Gastrocnemius medialis (tissue), 4 donors: Measurements from ENCODE around the gene BMPR1A. TPM values are rescaled to one million over a fixed set of nuclear protein-coding genes. Genes with fewer than 3 reads are reported as not detected.

Experiments
- ATAC-seq, 2 donors: fragments of 150-250 bp; one replicate each; pipeline ENCODE4 v1.9.1; 2016
- DNase-seq, 2 donors: peaks; one replicate each; pipeline ENCODE4 v3.0.0-alpha.2; 2019
- H3K27ac ChIP-seq, 4 donors: fragments of 200-600 bp; sonication (generic); 1 replicate in 1 of 4; 2 replicates in 3 of 4; pipeline ENCODE4 v1.5.1; 2016 to 2018; ENCODE audit warnings: mild to moderate bottlenecking in 2 of 4, moderate library complexity in 1 of 4
- H3K27me3 ChIP-seq, 3 donors: fragments of 200-600 bp; sonication (generic) in 2 of 3; 1 replicate in 1 of 3; 2 replicates in 2 of 3; pipeline versions ENCODE4 v1.5.1 to v1.6.0; 2016 to 2019; ENCODE audit warnings: mild to moderate bottlenecking in 1 of 3, moderate library complexity in 1 of 3
- H3K36me3 ChIP-seq, 2 donors: fragments of 200-600 bp; sonication (generic) in 1 of 2; one replicate each; pipeline ENCODE4 v1.5.1; 2017 to 2018
- H3K4me1 ChIP-seq, 2 donors: fragments of 200-600 bp; sonication (generic) in 1 of 2; one replicate each; pipeline ENCODE4 v1.5.1; 2016 to 2017; ENCODE audit warnings: mild to moderate bottlenecking in 2 of 2
- H3K4me3 ChIP-seq, 4 donors: fragments of 200-600 bp; sonication (generic) in 3 of 4; 1 replicate in 1 of 4; 2 replicates in 3 of 4; pipeline ENCODE4 v1.5.1; 2016 to 2019; ENCODE audit warnings: mild to moderate bottlenecking in 2 of 4
- H3K9me3 ChIP-seq, 3 donors: fragments of 200-600 bp; sonication (generic) in 2 of 3; 1 replicate in 1 of 3; 2 replicates in 2 of 3; pipeline ENCODE4 v1.5.1; 2016 to 2019
- CTCF ChIP-seq, 5 experiments: fragments of 450-650 bp in 3 of 5; fragments of 200-600 bp in 2 of 5; sonication (generic) in 2 of 5; IDR thresholded peaks in 4 of 5; conservative IDR thresholded peaks in 1 of 5; 1 replicate in 4 of 5; 2 replicates in 1 of 5; pipeline ENCODE4 v1.5.1; 2016 to 2019; ENCODE audit warnings: antibody characterized with exemption in 5 of 5, mild to moderate bottlenecking in 3 of 5, moderate library complexity in 3 of 5
- POLR2A ChIP-seq, 2 donors: fragments of 450-650 bp; IDR thresholded peaks; one replicate each; pipeline ENCODE4 v1.6.1; 2017; ENCODE audit warnings: antibody characterized with exemption in 2 of 2, mild to moderate bottlenecking in 2 of 2, moderate library complexity in 2 of 2
- in situ Hi-C, 4 donors: fragments of 200-750 bp; cut with MboI; loops; one replicate each; pipeline versions ENCODE4 v1.15.0 to v1.8.0; 2017; ENCODE audit warnings: low sequenced_read_pairs in 4 of 4
- intact Hi-C: fragments of 100-400 bp; cut with DNase I; formaldehyde crosslinking; loops from one replicate; pipeline ENCODE4 v1.15.1; 2023; ENCODE audit warnings: low total_unique reads
- total RNA-seq, 4 donors: library from RNA; depleted of rRNA; stranded (reverse); fragments of >200 nt; gene quantifications; one replicate each; pipeline versions ENCODE4 v1.1.0 to v1.2.3, GENCODE V29; 2016

BMPR1A gene
- total RNA-seq, 4 donors from 2014 or later, result 16.4 to 22.7 (median 18.0) TPM

GRCh38 chr10:86965986-86966654 lies 209.7 kb downstream of the BMPR1A start:
- no peaks in the 10 kb centered on the region for H3K36me3 ChIP-seq
- peaks cover 29 to 37% of the 10 kb centered on the region in 2 donors for H3K4me1 ChIP-seq
- in situ Hi-C loops (no loop called here), intact Hi-C loops (loop anchor here (1.0 to 5.0 kb wide), 2 partner anchors 27 to 279 kb away; no protein-coding TSS in a partner anchor)
- no peak overlapping the region for H3K4me3 ChIP-seq
- H3K27ac ChIP-seq, result peak overlapping the region in 3 of 4 donors; percentile 49 to 98 (median 90)
- no peaks in the 10 kb centered on the region for H3K9me3 ChIP-seq
- no peak for ATAC-seq
- no peak for TF ChIP-seq POLR2A (IDR thresholded peaks at IDR 0.05)
- TF ChIP-seq CTCF (IDR thresholded peaks at IDR 0.05 in 4 of 5, conservative IDR thresholded peaks at IDR 0.05 in 1 of 5), result no peak
- DNase-seq, result no peak
- H3K27me3 ChIP-seq, result no peaks in the 10 kb centered on the region

GRCh38 chr10:86967481-86967941 lies 211.1 kb downstream of the BMPR1A start:
- H3K4me1 ChIP-seq, result peaks cover 32 to 42% of the 10 kb centered on the region in 2 donors

GRCh38 chr10:86968271-86968993 lies 212.0 kb downstream of the BMPR1A start, which contains the start of gene ADIRF:
Gene ADIRF, plus strand, starts transcription at chr10:86968482. Its CDS starts 63 bp downstream, at chr10:86968545.
- H3K27me3 ChIP-seq, result no peaks in the 10 kb centered on the region
- peaks cover 32 to 42% of the 10 kb centered on the region in 2 donors for H3K4me1 ChIP-seq
- peak within 1 kb of the TSS; percentile 62 to 87 (median 74) for H3K4me3 ChIP-seq
- no peaks in the 10 kb centered on the region for H3K9me3 ChIP-seq
- intact Hi-C loops, result loop anchor here (5.0 kb wide), 1 partner anchor 281 kb away; no protein-coding TSS in a partner anchor
- in situ Hi-C loops, result no loop called here
- H3K36me3 ChIP-seq, result no peaks in the 10 kb centered on the region
- ATAC-seq, result no peak
- peak in 1 of 2 donors; percentile 44 for DNase-seq
- peak within 1 kb of the TSS; percentile 90 to 98 (median 96) for H3K27ac ChIP-seq
- TF ChIP-seq CTCF (IDR thresholded peaks at IDR 0.05 in 4 of 5, conservative IDR thresholded peaks at IDR 0.05 in 1 of 5), result no peak
- TF ChIP-seq POLR2A (IDR thresholded peaks at IDR 0.05), result peak in 1 of 2 donors; percentile 13

More at GRCh38 chr10:86967481-86967941, 211.1 kb downstream of the BMPR1A start:
- Histone ChIP-seq H3K27me3 (no peaks in the 10 kb centered on the region), H3K27ac (peak overlapping the region; percentile 90 to 98 (median 96)), H3K36me3 (no peaks in the 10 kb centered on the region), H3K4me3 (peak overlapping the region; percentile 62 to 87 (median 74)), H3K9me3 (no peaks in the 10 kb centered on the region)
- ATAC-seq, result no peak
- TF ChIP-seq POLR2A (IDR thresholded peaks at IDR 0.05) (no peak), CTCF (IDR thresholded peaks at IDR 0.05 in 4 of 5, conservative IDR thresholded peaks at IDR 0.05 in 1 of 5) (no peak)
- in situ Hi-C loops (no loop called here), intact Hi-C loops (loop anchor here (5.0 kb wide), 1 partner anchor 280 kb away; no protein-coding TSS in a partner anchor)
- DNase-seq, result peak in 1 of 2 donors; percentile 14

GRCh38 chr10:86968994-86969355 lies 212.6 kb downstream of the BMPR1A start:
- no peak for TF ChIP-seq CTCF (IDR thresholded peaks at IDR 0.05 in 4 of 5, conservative IDR thresholded peaks at IDR 0.05 in 1 of 5)
- no peak for ATAC-seq
- Histone ChIP-seq H3K36me3 (no peaks in the 10 kb centered on the region), H3K4me3 (peak overlapping the region; percentile 62 to 87 (median 74)), H3K4me1 (peaks cover 32 to 42% of the 10 kb centered on the region in 2 donors), H3K27me3 (no peaks in the 10 kb centered on the region), H3K9me3 (no peaks in the 10 kb centered on the region), H3K27ac (peak overlapping the region; percentile 90 to 98 (median 96))
- peak in 1 of 2 donors; percentile 15 for DNase-seq
- in situ Hi-C loops, result no loop called here
- intact Hi-C loops, result loop anchor here (5.0 kb wide), 1 partner anchor 282 kb away; no protein-coding TSS in a partner anchor
